ENCODE results near the gene TMEM212.

DNA sequence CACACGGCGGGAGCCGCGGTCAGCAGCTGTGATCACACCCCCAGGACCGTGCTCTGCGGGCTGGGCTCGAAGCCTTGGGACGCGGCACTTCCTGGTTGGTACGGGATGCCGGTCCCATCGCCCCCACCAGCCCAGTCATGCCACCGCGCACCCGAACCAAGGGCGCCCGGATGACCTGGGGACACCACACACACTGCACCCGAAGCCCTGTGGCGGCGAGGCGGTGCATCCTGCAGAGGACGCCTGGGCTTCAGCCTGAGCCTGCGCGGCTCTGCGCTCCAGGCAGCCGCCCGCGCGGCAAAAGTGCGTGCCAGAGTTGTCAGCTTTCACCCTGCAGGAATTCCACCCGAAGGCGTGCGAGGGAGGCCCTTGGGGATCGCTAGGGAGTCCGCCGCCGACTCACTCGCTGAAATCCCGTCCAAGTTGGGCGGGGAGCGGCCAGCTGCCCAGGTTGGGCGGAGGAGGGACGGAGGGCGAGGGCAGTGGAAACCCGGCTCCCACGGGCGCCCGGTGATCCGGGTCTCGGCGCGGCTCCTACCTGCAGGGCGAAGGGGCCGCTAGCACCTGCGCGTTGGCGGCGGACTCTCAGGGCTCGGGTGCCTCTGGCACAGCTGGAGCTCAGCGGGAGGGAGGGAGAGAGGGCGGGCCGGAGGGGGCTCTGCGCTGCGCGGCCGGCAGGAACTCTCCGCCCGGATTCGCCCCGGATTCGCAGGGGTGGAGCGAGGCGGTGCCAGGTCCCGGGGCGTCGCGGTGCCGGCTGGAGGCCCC is 33.1 kb upstream of the TMEM212 start, which contains the start of gene PLD1:
- no peak for TF ChIP-seq CTBP1 (IDR thresholded peaks at IDR 0.05; ENCODE audit: borderline replicate concordance)
- TF ChIP-seq LEF1 (IDR thresholded peaks at IDR 0.05; ENCODE audit: borderline replicate concordance) = no peak
- no peak for TF ChIP-seq FOXM1 (IDR thresholded peaks at IDR 0.05; ENCODE audit: borderline replicate concordance)
- no peak for TF ChIP-seq FOXK2 (IDR thresholded peaks at IDR 0.05)
